ENCODE data around the gene CFB.

DNA sequence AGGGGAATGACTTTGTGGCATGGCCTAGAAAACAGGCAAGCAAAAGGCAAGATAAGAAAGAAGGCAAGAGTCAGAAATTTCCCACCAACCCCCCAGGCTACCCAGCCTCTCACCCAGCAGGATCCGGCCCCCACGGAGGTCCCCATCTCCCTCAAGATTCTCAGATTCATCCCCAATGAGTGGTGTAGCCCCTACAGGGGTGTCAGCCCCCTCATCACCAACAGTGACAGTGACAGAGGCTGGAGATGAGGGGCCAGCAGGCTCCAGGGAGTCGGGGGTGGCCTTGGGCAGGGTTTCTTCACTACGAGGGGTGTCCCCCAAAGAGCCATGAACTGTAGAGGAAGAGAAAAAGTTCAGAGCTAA is 49.4 kb upstream of the CFB start:
- TF ChIP-seq, protein P1, sequence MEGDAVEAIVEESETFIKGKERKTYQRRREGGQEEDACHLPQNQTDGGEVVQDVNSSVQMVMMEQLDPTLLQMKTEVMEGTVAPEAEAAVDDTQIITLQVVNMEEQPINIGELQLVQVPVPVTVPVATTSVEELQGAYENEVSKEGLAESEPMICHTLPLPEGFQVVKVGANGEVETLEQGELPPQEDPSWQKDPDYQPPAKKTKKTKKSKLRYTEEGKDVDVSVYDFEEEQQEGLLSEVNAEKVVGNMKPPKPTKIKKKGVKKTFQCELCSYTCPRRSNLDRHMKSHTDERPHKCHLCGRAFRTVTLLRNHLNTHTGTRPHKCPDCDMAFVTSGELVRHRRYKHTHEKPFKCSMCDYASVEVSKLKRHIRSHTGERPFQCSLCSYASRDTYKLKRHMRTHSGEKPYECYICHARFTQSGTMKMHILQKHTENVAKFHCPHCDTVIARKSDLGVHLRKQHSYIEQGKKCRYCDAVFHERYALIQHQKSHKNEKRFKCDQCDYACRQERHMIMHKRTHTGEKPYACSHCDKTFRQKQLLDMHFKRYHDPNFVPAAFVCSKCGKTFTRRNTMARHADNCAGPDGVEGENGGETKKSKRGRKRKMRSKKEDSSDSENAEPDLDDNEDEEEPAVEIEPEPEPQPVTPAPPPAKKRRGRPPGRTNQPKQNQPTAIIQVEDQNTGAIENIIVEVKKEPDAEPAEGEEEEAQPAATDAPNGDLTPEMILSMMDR (IDR thresholded peaks at IDR 0.05) = no peak
- no peak for TF ChIP-seq POLR2AphosphoS5 (IDR thresholded peaks at IDR 0.05)

Measured in prostate gland (tissue), 2 donors.